ENCODE data around the gene BMP5. TPM values are rescaled to one million over a fixed set of nuclear protein-coding genes. Genes with fewer than 3 reads are reported as not detected.

The BMP5 gene
- polyA plus RNA-seq, 1 donor (not counting 4 experiments of a cell fraction or from before 2014, with no cell fraction given): not detected

DNA sequence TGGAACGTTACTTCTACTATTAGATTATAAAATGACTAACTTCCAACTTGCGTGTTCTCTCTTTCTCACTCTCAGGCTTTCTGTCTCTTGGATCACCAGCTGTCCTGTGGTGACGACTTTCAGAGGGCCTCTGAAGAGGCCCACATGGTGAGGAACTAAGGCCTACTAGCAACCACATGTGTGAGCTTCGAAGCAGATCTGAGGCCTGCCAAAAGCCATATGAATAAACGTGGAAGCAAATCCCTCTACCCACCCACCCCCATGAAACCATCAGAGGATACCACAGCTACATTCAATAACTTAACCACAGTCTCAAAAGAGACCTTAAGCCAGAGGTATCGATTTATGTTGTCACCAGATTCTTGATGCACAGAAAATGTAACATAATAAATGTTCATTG lies 13.5 kb upstream of the BMP5 start:
- no peaks in the 10 kb centered on the region for H3K36me3 ChIP-seq (ENCODE audit: control insufficient read depth in 2 of 2, extremely low read depth in 1 of 2, insufficient read depth in 2 of 2, low read length in 2 of 2)
- DNase-seq (ENCODE audit: low read depth, low spot score): no peak
- H4K20me1 ChIP-seq (ENCODE audit: control insufficient read depth, extremely low read depth, insufficient read depth, low read length): no peaks in the 10 kb centered on the region
- H3K4me2 ChIP-seq (ENCODE audit: control insufficient read depth, extremely low read depth, insufficient read depth, low read depth, low read length): no peak overlapping the region
- no peaks in the 10 kb centered on the region for H3K27me3 ChIP-seq (ENCODE audit: control insufficient read depth, extremely low read depth, insufficient read depth, low read length)
- no peaks in the 10 kb centered on the region for H3K4me1 ChIP-seq (ENCODE audit: control insufficient read depth, extremely low read depth, insufficient read depth, low read length)
- dilution Hi-C loops (cut with MboI; ENCODE audit: extremely low pct_ligation_motif_present, low sequenced_read_pairs): no loop called here
- no peak overlapping the region for H3K4me3 ChIP-seq (ENCODE audit: control insufficient read depth in 2 of 3, extremely low read depth in 1 of 3, insufficient read depth in 2 of 3, low read depth in 1 of 3, low read length in 3 of 3)
- TF ChIP-seq EZH2 (IDR thresholded peaks at IDR 0.05; ENCODE audit: low read length) (no peak), CTCF (optimal IDR thresholded peaks at IDR 0.05 in 1 of 3, IDR thresholded peaks at IDR 0.05 in 1 of 3, conservative IDR thresholded peaks at IDR 0.05 in 1 of 3; ENCODE audit: extremely low read depth in 1 of 3, insufficient read depth in 2 of 3, low read length in 3 of 3) (no peak)
- H3K9ac ChIP-seq (ENCODE audit: control insufficient read depth, extremely low read depth, insufficient read depth, low read length): no peak overlapping the region
- H3K9me3 ChIP-seq (ENCODE audit: control insufficient read depth, low read depth, low read length): no peaks in the 10 kb centered on the region
- FAIRE-seq: no peak
- no peaks in the 10 kb centered on the region for H3K79me2 ChIP-seq (ENCODE audit: control insufficient read depth, insufficient read depth, low read length)
- H3K27ac ChIP-seq (ENCODE audit: control insufficient read depth, insufficient read depth, low read length): no peak overlapping the region
- no peaks in the 10 kb centered on the region for H3K9me1 ChIP-seq (ENCODE audit: control insufficient read depth, extremely low read depth, insufficient read depth, low read length)
- H2AFZ ChIP-seq (ENCODE audit: control insufficient read depth, low read length): no peak overlapping the region

- TF ChIP-seq EZH2 (IDR thresholded peaks at IDR 0.05; ENCODE audit: low read length): no peak
- TF ChIP-seq CTCF (optimal IDR thresholded peaks at IDR 0.05 in 1 of 3, IDR thresholded peaks at IDR 0.05 in 1 of 3, conservative IDR thresholded peaks at IDR 0.05 in 1 of 3; ENCODE audit: extremely low read depth in 1 of 3, insufficient read depth in 2 of 3, low read length in 3 of 3): peak in 2 of 3 experiments; percentile 2 to 10
- Histone ChIP-seq H3K9ac (ENCODE audit: control insufficient read depth, extremely low read depth, insufficient read depth, low read length) (no peak overlapping the region), H3K79me2 (ENCODE audit: control insufficient read depth, insufficient read depth, low read length) (no peaks in the 10 kb centered on the region), H3K36me3 (ENCODE audit: control insufficient read depth in 2 of 2, extremely low read depth in 1 of 2, insufficient read depth in 2 of 2, low read length in 2 of 2) (no peaks in the 10 kb centered on the region), H3K4me2 (ENCODE audit: control insufficient read depth, extremely low read depth, insufficient read depth, low read depth, low read length) (no peak overlapping the region), H3K27me3 (ENCODE audit: control insufficient read depth, extremely low read depth, insufficient read depth, low read length) (no peaks in the 10 kb centered on the region), H3K27ac (ENCODE audit: control insufficient read depth, insufficient read depth, low read length) (no peak overlapping the region), H2AFZ (ENCODE audit: control insufficient read depth, low read length) (no peak overlapping the region), H3K4me1 (ENCODE audit: control insufficient read depth, extremely low read depth, insufficient read depth, low read length) (peaks cover 13% of the 10 kb centered on the region), H3K4me3 (ENCODE audit: control insufficient read depth in 2 of 3, extremely low read depth in 1 of 3, insufficient read depth in 2 of 3, low read depth in 1 of 3, low read length in 3 of 3) (no peak overlapping the region), H3K9me3 (ENCODE audit: control insufficient read depth, low read depth, low read length) (no peaks in the 10 kb centered on the region), H3K9me1 (ENCODE audit: control insufficient read depth, extremely low read depth, insufficient read depth, low read length) (no peaks in the 10 kb centered on the region), H4K20me1 (ENCODE audit: control insufficient read depth, extremely low read depth, insufficient read depth, low read length) (no peaks in the 10 kb centered on the region)
- no peak for DNase-seq (ENCODE audit: low read depth, low spot score)
- dilution Hi-C loops (cut with MboI; ENCODE audit: extremely low pct_ligation_motif_present, low sequenced_read_pairs): no loop called here
- FAIRE-seq: no peak
Measured at GRCh38 chr6:55886185-55886836, 10.9 kb upstream of the BMP5 start.

Measured in keratinocyte (primary cell).